ENCODE measurements around the gene VRK3.
A peak's percentile ranks its signal among the peaks of the same experiment; 100 is the strongest.

The VRK3 gene

GRCh38 chr19:50022823-50023222 is 2.3 kb downstream of the VRK3 start:
- no peak for TF ChIP-seq CTCF (IDR thresholded peaks at IDR 0.05; ENCODE audit: low read depth, low read length)
- in situ Hi-C loops (cut with HindIII; ENCODE audit: low sequenced_read_pairs), result no loop called here
- no peak for DNase-seq (ENCODE audit: low read depth, low spot score)
- H3K4me3 ChIP-seq (ENCODE audit: low read depth, low read length), result no peak overlapping the region

GRCh38 chr19:50020481-50020880 is 4.7 kb downstream of the VRK3 start:
- TF ChIP-seq CTCF (IDR thresholded peaks at IDR 0.05; ENCODE audit: low read depth, low read length), result no peak

GRCh38 chr19:50016225-50016807 is 8.9 kb downstream of the VRK3 start:
- no peak for TF ChIP-seq CTCF (IDR thresholded peaks at IDR 0.05; ENCODE audit: low read depth, low read length)
- no peak for DNase-seq (ENCODE audit: low read depth, low spot score)
- in situ Hi-C loops (cut with HindIII; ENCODE audit: low sequenced_read_pairs), result no loop called here
- no peak overlapping the region for H3K4me3 ChIP-seq (ENCODE audit: low read depth, low read length)

More at GRCh38 chr19:50020481-50020880, 4.7 kb downstream of the VRK3 start:
- no peak overlapping the region for H3K4me3 ChIP-seq (ENCODE audit: low read depth, low read length)
- no peak for DNase-seq (ENCODE audit: low read depth, low spot score)
- in situ Hi-C loops (cut with HindIII; ENCODE audit: low sequenced_read_pairs), result no loop called here

GRCh38 chr19:50008532-50008931 is 16.6 kb downstream of the VRK3 start:
- no peak for DNase-seq (ENCODE audit: low read depth, low spot score)
- no peak overlapping the region for H3K4me3 ChIP-seq (ENCODE audit: low read depth, low read length)
- in situ Hi-C loops (cut with HindIII; ENCODE audit: low sequenced_read_pairs), result no loop called here
- peak; percentile 23 for TF ChIP-seq CTCF (IDR thresholded peaks at IDR 0.05; ENCODE audit: low read depth, low read length)

- no peak for TF ChIP-seq CTCF (IDR thresholded peaks at IDR 0.05; ENCODE audit: low read depth, low read length)
- in situ Hi-C loops (cut with HindIII; ENCODE audit: low sequenced_read_pairs), result no loop called here
- no peak overlapping the region for H3K4me3 ChIP-seq (ENCODE audit: low read depth, low read length)
- DNase-seq (ENCODE audit: low read depth, low spot score), result no peak
Measured at GRCh38 chr19:50007947-50008346, 17.2 kb downstream of the VRK3 start.

- no peak for DNase-seq (ENCODE audit: low read depth, low spot score)
- no peak for TF ChIP-seq CTCF (IDR thresholded peaks at IDR 0.05; ENCODE audit: low read depth, low read length)
- no peak overlapping the region for H3K4me3 ChIP-seq (ENCODE audit: low read depth, low read length)
- in situ Hi-C loops (cut with HindIII; ENCODE audit: low sequenced_read_pairs), result no loop called here
Measured at GRCh38 chr19:50007170-50007569, 18.0 kb downstream of the VRK3 start.

- in situ Hi-C loops (cut with HindIII; ENCODE audit: low sequenced_read_pairs), result no loop called here
- no peak overlapping the region for H3K4me3 ChIP-seq (ENCODE audit: low read depth, low read length)
- no peak for DNase-seq (ENCODE audit: low read depth, low spot score)
- no peak for TF ChIP-seq CTCF (IDR thresholded peaks at IDR 0.05; ENCODE audit: low read depth, low read length)
Measured at GRCh38 chr19:50005428-50005827, 19.7 kb downstream of the VRK3 start.

Measured in astrocyte of the spinal cord (primary cell).